CD4-positive, alpha-beta T cell (primary cell): ENCODE results near the gene DPP9. TPM values are rescaled to one million over a fixed set of nuclear protein-coding genes. Genes with fewer than 3 reads are reported as not detected.

ENCODE experiments used
- ATAC-seq: fragments of 200-7000 bp; cut with Tn5 transposase; one replicate; pipeline ENCODE4 v1.10.0; 2022; ENCODE audit warnings: mild to moderate bottlenecking; ENCODE audit not compliant: poor library complexity
- CTCF ChIA-PET: fragments of 350-600 bp; sonication (Branson Sonifier 250); formaldehyde crosslinking; loops from one replicate; lab custom pipeline; 2021; ENCODE audit warnings: antibody characterized with exemption, inconsistent platforms; lab: Charles Lee
- POLR2A ChIA-PET: fragments of 350-600 bp; sonication (Branson Sonifier 250); formaldehyde crosslinking; loops from one replicate; lab custom pipeline; 2021; ENCODE audit warnings: antibody characterized with exemption, inconsistent platforms; lab: Charles Lee
- DNase-seq, 14 experiments: peaks; one replicate each; pipeline ENCODE4 v3.0.0-alpha.2; 2013 to 2020; ENCODE audit warnings: mixed read lengths in 2 of 14
- H3K27ac ChIP-seq, 2 donors: one replicate each; pipeline versions ENCODE4 v1.5.1 to v1.7.0; 2013; ENCODE audit warnings: low read length in 2 of 2, low read depth in 1 of 2, mild to moderate bottlenecking in 1 of 2
- H3K27me3 ChIP-seq, 2 experiments: 1 replicate in 1 of 2; 2 replicates in 1 of 2; pipeline versions ENCODE4 v1.6.1 to v1.7.0; 2013; ENCODE audit warnings: low read length in 2 of 2, control low read depth in 1 of 2, mild to moderate bottlenecking in 1 of 2, moderate library complexity in 1 of 2; ENCODE audit not compliant: insufficient read depth in 2 of 2, control insufficient read depth in 1 of 2
- H3K36me3 ChIP-seq: one replicate; pipeline ENCODE4 v1.6.1; 2013; ENCODE audit warnings: low read length, control low read depth; ENCODE audit not compliant: insufficient read depth
- H3K4me1 ChIP-seq: one replicate; pipeline ENCODE4 v1.6.1; 2013; ENCODE audit warnings: low read length, control low read depth; ENCODE audit not compliant: insufficient read depth
- H3K4me3 ChIP-seq: one replicate; pipeline ENCODE4 v1.5.1; 2013; ENCODE audit warnings: mild to moderate bottlenecking, low read length, moderate library complexity
- H3K9me3 ChIP-seq, 2 experiments: 1 replicate in 1 of 2; 2 replicates in 1 of 2; pipeline versions ENCODE4 v1.6.1 to v1.7.0; 2013; ENCODE audit warnings: low read length in 2 of 2, mild to moderate bottlenecking in 2 of 2, control low read depth in 1 of 2, moderate library complexity in 1 of 2; ENCODE audit not compliant: control insufficient read depth in 1 of 2, insufficient read depth in 1 of 2
- H3K27ac Mint-ChIP-seq: one replicate; pipeline ENCODE4 v1.8.0; 2020; ENCODE audit warnings: mixed read lengths
- H3K27me3 Mint-ChIP-seq: one replicate; pipeline ENCODE4 v1.8.0; 2021; ENCODE audit warnings: mixed read lengths
- H3K36me3 Mint-ChIP-seq: one replicate; pipeline ENCODE4 v1.8.0; 2021; ENCODE audit warnings: low read depth, mixed read lengths
- H3K4me1 Mint-ChIP-seq: one replicate; pipeline ENCODE4 v1.8.0; 2021; ENCODE audit warnings: low read depth, mixed read lengths
- H3K4me3 Mint-ChIP-seq: one replicate; pipeline ENCODE4 v1.8.0; 2020; ENCODE audit warnings: mild to moderate bottlenecking, mixed read lengths
- H3K9me3 Mint-ChIP-seq: one replicate; pipeline ENCODE4 v1.8.0; 2020; ENCODE audit warnings: mixed read lengths
- intact Hi-C, 2 experiments: fragments of 100-400 bp; cut with DNase I in 1 of 2; cut with micrococcal nuclease in 1 of 2; formaldehyde crosslinking; loops; one replicate each; pipeline versions ENCODE4 v1.15.1 to v1.9.0; 2023 to 2025; cut with DNase I, micrococcal nuclease
- total RNA-seq, 174 experiments: library from RNA in 2 of 174; stranded (reverse) in 2 of 174; gene quantifications; one replicate each; pipeline ENCODE4 v1.2.3 and lab custom pipeline; 2021 to 2026
- TF ChIP-seq, protein P1 (sequence below): fragments of 200-600 bp; IDR thresholded peaks from one replicate; pipeline ENCODE4 v1.8.0; 2022; ENCODE audit warnings: antibody characterized with exemption, mild to moderate bottlenecking

The DPP9 gene
- total RNA-seq, 2 experiments from 2014 or later: 67.9 to 72.8 TPM

DNA sequence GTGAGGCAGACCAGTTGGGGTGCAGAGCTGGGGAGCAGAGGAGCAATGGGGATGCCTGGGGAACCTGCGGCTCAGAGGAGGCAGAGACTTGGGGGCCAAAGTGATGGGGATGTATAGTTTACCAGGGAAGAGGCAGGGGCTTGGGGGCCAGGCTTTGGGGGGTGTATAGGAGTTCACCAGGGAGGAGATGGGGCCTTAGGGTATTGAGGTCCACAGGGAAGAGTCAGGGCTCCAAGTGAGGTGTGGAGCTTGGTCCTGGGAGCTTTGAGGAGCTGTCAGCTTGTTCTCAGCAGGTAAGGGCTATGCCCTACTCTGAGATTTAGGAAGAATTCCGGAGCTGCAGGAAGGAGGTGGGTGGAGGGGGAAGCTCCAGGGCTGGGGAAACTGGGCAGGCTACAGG, 73.5 kb downstream of the DPP9 start:
- Histone ChIP-seq H3K36me3 (peaks cover 32% of the 10 kb centered on the region), H3K9me3 (no peaks in the 10 kb centered on the region), H3K4me3 (no peak overlapping the region), H3K4me1 (peaks cover 2% of the 10 kb centered on the region), H3K27ac (no peak overlapping the region), H3K27me3 (no peaks in the 10 kb centered on the region)
- Mint-ChIP-seq H3K4me1 (no peaks in the 10 kb centered on the region), H3K36me3 (peaks cover 13% of the 10 kb centered on the region), H3K4me3 (no peak overlapping the region), H3K9me3 (no peaks in the 10 kb centered on the region), H3K27me3 (no peaks in the 10 kb centered on the region), H3K27ac (no peak overlapping the region)
- ATAC-seq (no peak), DNase-seq (no peak)
- ChIA-PET POLR2A (no interaction called here), CTCF (no interaction called here)
- intact Hi-C loops: no loop called here
- TF ChIP-seq, protein P1, sequence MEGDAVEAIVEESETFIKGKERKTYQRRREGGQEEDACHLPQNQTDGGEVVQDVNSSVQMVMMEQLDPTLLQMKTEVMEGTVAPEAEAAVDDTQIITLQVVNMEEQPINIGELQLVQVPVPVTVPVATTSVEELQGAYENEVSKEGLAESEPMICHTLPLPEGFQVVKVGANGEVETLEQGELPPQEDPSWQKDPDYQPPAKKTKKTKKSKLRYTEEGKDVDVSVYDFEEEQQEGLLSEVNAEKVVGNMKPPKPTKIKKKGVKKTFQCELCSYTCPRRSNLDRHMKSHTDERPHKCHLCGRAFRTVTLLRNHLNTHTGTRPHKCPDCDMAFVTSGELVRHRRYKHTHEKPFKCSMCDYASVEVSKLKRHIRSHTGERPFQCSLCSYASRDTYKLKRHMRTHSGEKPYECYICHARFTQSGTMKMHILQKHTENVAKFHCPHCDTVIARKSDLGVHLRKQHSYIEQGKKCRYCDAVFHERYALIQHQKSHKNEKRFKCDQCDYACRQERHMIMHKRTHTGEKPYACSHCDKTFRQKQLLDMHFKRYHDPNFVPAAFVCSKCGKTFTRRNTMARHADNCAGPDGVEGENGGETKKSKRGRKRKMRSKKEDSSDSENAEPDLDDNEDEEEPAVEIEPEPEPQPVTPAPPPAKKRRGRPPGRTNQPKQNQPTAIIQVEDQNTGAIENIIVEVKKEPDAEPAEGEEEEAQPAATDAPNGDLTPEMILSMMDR: no peak

DNA sequence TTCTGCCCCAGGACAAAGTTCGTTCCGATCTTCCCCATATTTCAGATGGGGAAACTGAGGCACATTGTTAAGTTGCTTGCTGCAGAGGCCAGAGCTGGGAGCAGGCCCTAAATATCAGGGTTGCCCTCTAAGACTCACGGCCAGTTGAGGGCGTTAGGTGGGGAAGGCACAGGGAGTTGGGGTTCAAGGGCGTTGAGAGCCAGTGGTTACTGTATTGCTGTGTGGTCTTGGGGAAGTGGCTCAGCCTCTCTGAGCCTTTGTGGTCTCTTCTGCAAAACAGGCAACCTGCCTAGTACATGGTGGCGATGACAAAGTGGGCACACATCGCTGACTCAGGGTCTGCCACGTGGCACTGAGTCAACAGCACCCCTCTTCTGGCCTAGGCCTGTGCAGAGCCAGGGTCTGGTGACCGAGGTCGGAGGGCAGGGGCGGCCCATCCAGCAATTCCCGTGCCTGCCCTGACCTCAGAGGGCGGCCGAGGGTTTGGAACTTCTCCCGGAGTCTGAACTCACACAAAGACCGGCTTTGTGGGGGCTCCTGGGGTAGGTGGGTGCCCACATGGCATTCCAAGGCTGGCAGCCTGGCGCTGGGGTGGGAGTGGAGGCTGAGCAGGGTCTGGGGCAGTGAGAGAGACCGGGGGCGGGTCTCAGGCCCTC, 74.1 kb downstream of the DPP9 start:
- H3K4me1 Mint-ChIP-seq: no peaks in the 10 kb centered on the region
- H3K27me3 Mint-ChIP-seq: no peaks in the 10 kb centered on the region
- H3K36me3 ChIP-seq: peaks cover 26% of the 10 kb centered on the region
- POLR2A ChIA-PET: no interaction called here
- CTCF ChIA-PET: no interaction called here
- H3K27ac Mint-ChIP-seq: no peak overlapping the region
- ATAC-seq (no peak), DNase-seq (no peak)
- H3K36me3 Mint-ChIP-seq: peaks cover 7% of the 10 kb centered on the region
- H3K4me3 Mint-ChIP-seq: no peak overlapping the region
- intact Hi-C loops: no loop called here
- no peak overlapping the region for H3K27ac ChIP-seq
- H3K9me3 Mint-ChIP-seq: no peaks in the 10 kb centered on the region
- H3K4me1 ChIP-seq: peaks cover 2% of the 10 kb centered on the region
- H3K9me3 ChIP-seq: no peaks in the 10 kb centered on the region
- H3K4me3 ChIP-seq: no peak overlapping the region
- no peaks in the 10 kb centered on the region for H3K27me3 ChIP-seq
- TF ChIP-seq, protein P1: no peak

GRCh38 chr19:4647676-4648644, 75.7 kb downstream of the DPP9 start:
- H3K9me3 ChIP-seq: no peaks in the 10 kb centered on the region
- Mint-ChIP-seq H3K4me3 (no peak overlapping the region), H3K4me1 (no peaks in the 10 kb centered on the region), H3K36me3 (peaks cover 5% of the 10 kb centered on the region), H3K9me3 (no peaks in the 10 kb centered on the region), H3K27ac (no peak overlapping the region), H3K27me3 (no peaks in the 10 kb centered on the region)
- DNase-seq: peak in 1 of 14 experiments; percentile 18
- TF ChIP-seq, protein P1: no peak
- H3K27ac ChIP-seq: no peak overlapping the region
- no peak overlapping the region for H3K4me3 ChIP-seq
- no peaks in the 10 kb centered on the region for H3K27me3 ChIP-seq
- ATAC-seq: no peak
- ChIA-PET POLR2A (no interaction called here), CTCF (no interaction called here)
- intact Hi-C loops: no loop called here
- H3K36me3 ChIP-seq: peaks cover 18% of the 10 kb centered on the region
- H3K4me1 ChIP-seq: peaks cover 2% of the 10 kb centered on the region
